Measurements from ENCODE around the gene ABHD14A. TPM values are rescaled to one million over a fixed set of nuclear protein-coding genes. Genes with fewer than 3 reads are reported as not detected.

Gene ABHD14A
- polyA plus RNA-seq, 2 donors: 8.0 to 12.9 TPM

DNA sequence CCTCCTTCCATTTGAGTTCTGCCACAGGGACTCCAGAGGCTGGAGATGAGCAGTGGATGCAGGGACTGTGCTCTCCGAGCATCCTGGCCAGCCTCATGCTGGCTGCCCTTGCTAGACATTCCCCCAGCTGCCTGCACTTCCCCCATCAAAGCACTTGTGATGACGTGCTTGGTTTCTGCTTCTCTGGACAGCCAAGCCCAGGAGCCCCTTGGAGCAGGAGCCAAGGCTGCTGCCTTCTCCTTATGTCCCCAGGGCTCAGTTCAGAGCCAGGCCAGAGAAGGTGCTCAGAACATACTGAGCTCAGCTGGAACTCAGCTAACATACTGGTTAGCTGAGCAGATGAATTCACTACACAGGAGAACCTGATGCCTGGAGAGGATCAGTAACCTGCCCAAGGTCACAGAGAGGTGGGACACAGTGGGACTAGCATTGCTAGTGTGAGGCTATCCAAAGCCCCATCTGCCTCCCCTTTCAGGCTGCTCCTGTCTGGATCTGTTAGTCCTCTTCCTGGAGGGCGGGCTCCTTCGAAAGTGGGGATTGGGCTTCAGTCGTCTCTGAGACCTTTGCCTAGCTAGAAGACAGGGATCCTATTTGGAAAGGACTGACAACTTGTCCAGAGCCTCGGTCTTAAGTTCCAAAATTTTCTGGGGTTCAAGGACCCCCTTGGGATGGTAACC is 11.9 kb upstream of the ABHD14A start:
- H3K36me3 ChIP-seq (ENCODE audit: control insufficient read depth in 2 of 2, insufficient read depth in 2 of 2, low read length in 1 of 2): peaks cover 2 to 13% of the 10 kb centered on the region in 2 donors
- H3K4me1 ChIP-seq (ENCODE audit: control insufficient read depth in 2 of 2, insufficient read depth in 2 of 2, low read length in 1 of 2): peaks cover 5 to 9% of the 10 kb centered on the region in 2 donors
- no peaks in the 10 kb centered on the region for H3K27me3 ChIP-seq (ENCODE audit: control insufficient read depth in 1 of 2, insufficient read depth in 2 of 2, low read length in 2 of 2)
- no peaks in the 10 kb centered on the region for H3K9me3 ChIP-seq (ENCODE audit: control insufficient read depth in 2 of 2, insufficient read depth in 1 of 2, low read depth in 1 of 2, low read length in 1 of 2)
- H3K27ac ChIP-seq (ENCODE audit: low read depth in 2 of 2, low read length in 1 of 2): no peak overlapping the region
- WGBS, 2 donors: 73 to 75% methylated on average over 6 of the region's 6 CpGs
- H3K4me3 ChIP-seq (ENCODE audit: low read depth in 1 of 2, low read length in 2 of 2): no peak overlapping the region

DNA sequence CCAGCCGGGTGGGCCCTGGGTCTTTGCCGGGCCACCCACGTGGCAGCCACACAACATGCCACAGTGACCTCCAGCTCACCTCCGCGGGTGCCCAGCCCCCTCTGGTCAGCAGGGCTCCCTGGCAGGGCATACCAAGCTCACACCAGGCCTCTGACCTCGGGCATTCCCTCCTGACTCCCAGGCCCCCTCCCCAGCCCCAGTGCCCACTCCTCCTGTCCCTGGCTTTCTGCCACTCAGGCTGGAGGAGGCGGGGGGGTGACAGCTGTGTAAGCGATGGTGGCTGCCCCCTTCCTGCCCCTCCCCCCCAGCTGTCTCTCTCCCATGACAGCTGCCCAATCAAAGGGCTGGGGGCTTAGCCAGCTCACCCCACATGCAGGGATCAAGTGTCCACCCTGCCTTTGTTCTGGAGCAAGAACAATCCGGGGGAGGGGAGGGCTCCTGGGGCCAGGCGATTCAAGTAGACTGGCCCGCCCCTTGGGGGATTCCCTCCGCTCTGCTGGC is 10.9 kb upstream of the ABHD14A start:
- no peak overlapping the region for H3K27ac ChIP-seq (ENCODE audit: low read depth in 2 of 2, low read length in 1 of 2)
- peaks cover 5 to 9% of the 10 kb centered on the region in 2 donors for H3K4me1 ChIP-seq (ENCODE audit: control insufficient read depth in 2 of 2, insufficient read depth in 2 of 2, low read length in 1 of 2)
- no peaks in the 10 kb centered on the region for H3K27me3 ChIP-seq (ENCODE audit: control insufficient read depth in 1 of 2, insufficient read depth in 2 of 2, low read length in 2 of 2)
- 69 to 76% methylated on average over 12 of the region's 12 CpGs for WGBS, 2 donors
- peaks cover 2 to 10% of the 10 kb centered on the region in 2 donors for H3K36me3 ChIP-seq (ENCODE audit: control insufficient read depth in 2 of 2, insufficient read depth in 2 of 2, low read length in 1 of 2)
- no peak overlapping the region for H3K4me3 ChIP-seq (ENCODE audit: low read depth in 1 of 2, low read length in 2 of 2)
- H3K9me3 ChIP-seq (ENCODE audit: control insufficient read depth in 2 of 2, insufficient read depth in 1 of 2, low read depth in 1 of 2, low read length in 1 of 2): no peaks in the 10 kb centered on the region

DNA sequence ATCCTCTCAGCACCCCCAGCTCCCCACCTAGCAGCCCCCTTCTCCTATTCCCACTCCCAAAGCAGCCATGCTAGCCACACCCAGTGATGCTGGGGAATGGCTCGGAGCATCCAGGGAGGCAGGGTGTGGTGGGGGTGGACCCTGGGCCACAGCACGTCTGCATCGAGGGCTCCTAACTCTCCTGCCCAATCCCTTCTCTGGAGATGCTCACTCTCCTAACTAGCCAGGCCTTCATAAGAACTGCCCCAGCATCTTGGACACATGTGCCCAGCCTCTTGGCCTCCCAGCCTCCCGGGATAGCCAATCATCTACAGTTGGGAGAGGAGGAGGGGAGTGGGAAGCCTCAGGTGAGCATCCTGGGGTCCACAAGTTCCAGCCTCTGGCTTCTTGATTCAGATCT is 10.3 kb upstream of the ABHD14A start:
- Histone ChIP-seq H3K4me3 (ENCODE audit: low read depth in 1 of 2, low read length in 2 of 2) (no peak overlapping the region), H3K9me3 (ENCODE audit: control insufficient read depth in 2 of 2, insufficient read depth in 1 of 2, low read depth in 1 of 2, low read length in 1 of 2) (no peaks in the 10 kb centered on the region), H3K27ac (ENCODE audit: low read depth in 2 of 2, low read length in 1 of 2) (no peak overlapping the region), H3K36me3 (ENCODE audit: control insufficient read depth in 2 of 2, insufficient read depth in 2 of 2, low read length in 1 of 2) (peaks cover 2 to 10% of the 10 kb centered on the region in 2 donors), H3K27me3 (ENCODE audit: control insufficient read depth in 1 of 2, insufficient read depth in 2 of 2, low read length in 2 of 2) (no peaks in the 10 kb centered on the region), H3K4me1 (ENCODE audit: control insufficient read depth in 2 of 2, insufficient read depth in 2 of 2, low read length in 1 of 2) (peaks cover 5 to 12% of the 10 kb centered on the region in 2 donors)
- WGBS, 2 donors: 75 to 84% methylated on average over 4 of the region's 4 CpGs

DNA sequence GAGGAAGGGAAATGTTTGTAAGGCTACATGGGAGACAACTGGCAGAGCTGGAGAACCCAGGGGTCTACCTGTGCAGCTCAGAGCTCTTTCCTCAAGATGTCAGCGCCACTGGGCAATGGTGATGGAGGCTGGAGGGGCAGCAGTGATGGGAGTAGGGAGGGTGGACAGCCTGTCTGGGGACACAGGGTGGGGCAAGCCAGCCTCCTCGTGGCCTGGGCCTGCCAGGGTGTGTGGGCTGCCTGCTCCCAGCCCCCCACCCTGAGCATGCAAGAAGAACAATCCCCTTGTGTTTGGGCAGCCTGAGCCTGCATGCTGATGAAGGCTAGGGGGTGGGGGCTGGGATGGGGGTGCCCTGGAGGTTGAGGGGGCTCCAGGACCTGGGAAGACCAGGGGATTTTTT is 8.8 kb upstream of the ABHD14A start:
- Histone ChIP-seq H3K36me3 (ENCODE audit: control insufficient read depth in 2 of 2, insufficient read depth in 2 of 2, low read length in 1 of 2) (no peaks in the 10 kb centered on the region), H3K9me3 (ENCODE audit: control insufficient read depth in 2 of 2, insufficient read depth in 1 of 2, low read depth in 1 of 2, low read length in 1 of 2) (no peaks in the 10 kb centered on the region), H3K27ac (ENCODE audit: low read depth in 2 of 2, low read length in 1 of 2) (no peak overlapping the region), H3K4me1 (ENCODE audit: control insufficient read depth in 2 of 2, insufficient read depth in 2 of 2, low read length in 1 of 2) (peaks cover 5 to 15% of the 10 kb centered on the region in 2 donors), H3K4me3 (ENCODE audit: low read depth in 1 of 2, low read length in 2 of 2) (no peak overlapping the region), H3K27me3 (ENCODE audit: control insufficient read depth in 1 of 2, insufficient read depth in 2 of 2, low read length in 2 of 2) (no peaks in the 10 kb centered on the region)
- WGBS, 2 donors: 68 to 70% methylated on average over 2 of the region's 2 CpGs

DNA sequence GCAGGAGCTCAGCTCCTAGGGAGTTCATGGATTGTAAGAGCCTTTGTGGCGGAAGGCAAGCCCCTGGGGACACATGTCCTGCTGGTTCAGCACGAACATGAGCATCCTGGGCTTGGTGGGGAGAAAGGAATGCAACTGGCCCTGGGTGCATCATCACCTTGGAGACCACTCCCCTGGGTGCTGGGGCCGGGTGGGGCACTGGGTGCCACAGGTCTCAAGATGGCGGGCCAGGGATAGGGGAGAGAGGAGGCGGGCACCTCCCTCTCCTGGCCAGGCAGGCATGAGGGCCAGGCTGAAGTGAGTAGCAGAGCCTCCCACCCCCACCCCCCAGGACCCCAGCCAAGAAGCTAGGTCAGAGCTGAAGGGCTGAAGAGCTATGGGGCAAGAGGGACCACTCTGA is 8.4 kb upstream of the ABHD14A start:
- no peaks in the 10 kb centered on the region for H3K27me3 ChIP-seq (ENCODE audit: control insufficient read depth in 1 of 2, insufficient read depth in 2 of 2, low read length in 2 of 2)
- peak overlapping the region; percentile 64 to 77 for H3K4me3 ChIP-seq (ENCODE audit: low read depth in 1 of 2, low read length in 2 of 2)
- H3K36me3 ChIP-seq (ENCODE audit: control insufficient read depth in 2 of 2, insufficient read depth in 2 of 2, low read length in 1 of 2): no peaks in the 10 kb centered on the region
- peak overlapping the region in 1 of 2 donors; percentile 84 for H3K27ac ChIP-seq (ENCODE audit: low read depth in 2 of 2, low read length in 1 of 2)
- WGBS, 2 donors: 58 to 61% methylated on average over 3 to 5 of the region's 5 CpGs
- peaks cover 5 to 15% of the 10 kb centered on the region in 2 donors for H3K4me1 ChIP-seq (ENCODE audit: control insufficient read depth in 2 of 2, insufficient read depth in 2 of 2, low read length in 1 of 2)
- no peaks in the 10 kb centered on the region for H3K9me3 ChIP-seq (ENCODE audit: control insufficient read depth in 2 of 2, insufficient read depth in 1 of 2, low read depth in 1 of 2, low read length in 1 of 2)

DNA sequence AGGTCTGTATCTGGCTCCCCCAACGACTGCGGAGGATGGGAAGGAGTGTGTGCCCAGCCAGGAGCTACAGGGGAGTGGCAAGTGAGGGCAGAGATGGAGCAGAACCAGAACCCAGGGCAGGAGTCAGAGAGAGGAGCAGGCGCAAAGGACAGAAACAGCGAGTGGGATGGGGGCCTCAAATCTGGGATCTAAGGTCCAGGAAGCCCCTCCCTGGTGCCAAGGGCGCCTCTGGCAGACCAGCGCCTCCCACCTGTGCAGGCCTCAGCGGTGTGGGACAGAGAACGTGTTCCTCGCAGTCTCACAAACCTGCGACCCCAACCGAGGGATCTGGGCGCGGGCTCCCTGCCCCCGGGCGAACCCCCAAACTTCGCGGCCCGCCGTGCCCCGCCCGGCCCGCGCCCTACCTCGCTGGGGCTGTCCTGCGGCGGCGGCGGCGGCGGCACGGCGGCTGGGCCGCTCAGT is 7.9 kb upstream of the ABHD14A start:
- Histone ChIP-seq H3K36me3 (ENCODE audit: control insufficient read depth in 2 of 2, insufficient read depth in 2 of 2, low read length in 1 of 2) (no peaks in the 10 kb centered on the region), H3K4me1 (ENCODE audit: control insufficient read depth in 2 of 2, insufficient read depth in 2 of 2, low read length in 1 of 2) (peaks cover 5 to 13% of the 10 kb centered on the region in 2 donors), H3K27me3 (ENCODE audit: control insufficient read depth in 1 of 2, insufficient read depth in 2 of 2, low read length in 2 of 2) (no peaks in the 10 kb centered on the region), H3K27ac (ENCODE audit: low read depth in 2 of 2, low read length in 1 of 2) (peak overlapping the region; percentile 78 to 84), H3K9me3 (ENCODE audit: control insufficient read depth in 2 of 2, insufficient read depth in 1 of 2, low read depth in 1 of 2, low read length in 1 of 2) (no peaks in the 10 kb centered on the region), H3K4me3 (ENCODE audit: low read depth in 1 of 2, low read length in 2 of 2) (peak overlapping the region; percentile 64 to 77)
- WGBS, 2 donors: 4 to 6% methylated on average over 23 to 33 of the region's 33 CpGs

DNA sequence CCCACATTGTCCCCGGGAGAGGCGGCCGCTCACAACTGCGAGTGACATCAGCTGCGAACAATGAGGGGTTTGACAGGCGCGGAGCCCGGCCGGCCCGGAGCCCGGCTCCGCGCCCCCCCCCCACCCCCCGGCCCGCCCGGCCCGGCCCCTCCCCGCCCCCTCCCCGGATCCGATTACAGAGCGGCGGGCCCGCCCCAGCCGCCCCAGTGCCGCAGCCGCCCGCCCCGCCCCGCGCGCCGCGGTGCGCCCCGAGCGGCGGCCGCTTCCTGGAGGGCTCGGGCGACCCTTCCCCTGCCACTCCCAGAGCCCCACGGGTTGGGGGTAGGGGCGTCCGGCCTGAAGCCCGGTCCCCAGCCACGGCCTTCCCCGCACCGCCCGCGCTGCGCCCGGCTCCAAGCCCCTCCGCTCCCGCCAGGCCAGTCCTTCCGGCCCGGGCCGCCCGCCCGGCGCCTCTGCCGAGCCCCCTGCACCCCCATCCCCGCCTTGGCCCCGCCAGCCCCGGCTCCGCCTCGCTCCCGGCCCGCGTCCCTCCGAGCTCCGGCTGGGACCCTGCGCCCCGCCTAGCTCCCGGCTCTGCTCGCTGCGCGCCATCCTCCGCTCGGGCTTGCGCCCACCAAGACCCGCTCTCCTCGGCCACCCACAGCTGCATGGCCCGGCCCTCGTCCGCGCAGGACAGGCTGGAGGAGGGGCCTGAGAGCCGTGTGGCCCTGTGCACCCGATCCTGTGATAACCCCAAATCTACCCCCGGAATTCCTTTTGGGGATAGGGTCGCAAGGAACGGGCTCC is 7.3 kb upstream of the ABHD14A start, which contains the start of gene PCBP4:
PCBP4 (minus strand) TSS at position 71 of the 786 bp plus-strand sequence. CDS start 6,214 bp downstream, outside the sequence.
- no peaks in the 10 kb centered on the region for H3K36me3 ChIP-seq (ENCODE audit: control insufficient read depth in 2 of 2, insufficient read depth in 2 of 2, low read length in 1 of 2)
- H3K27ac ChIP-seq (ENCODE audit: low read depth in 2 of 2, low read length in 1 of 2): peak within 1 kb of the TSS; percentile 78 to 89
- peak within 1 kb of the TSS; percentile 65 to 77 for H3K4me3 ChIP-seq (ENCODE audit: low read depth in 1 of 2, low read length in 2 of 2)
- H3K9me3 ChIP-seq (ENCODE audit: control insufficient read depth in 2 of 2, insufficient read depth in 1 of 2, low read depth in 1 of 2, low read length in 1 of 2): no peaks in the 10 kb centered on the region
- peaks cover 5 to 13% of the 10 kb centered on the region in 2 donors for H3K4me1 ChIP-seq (ENCODE audit: control insufficient read depth in 2 of 2, insufficient read depth in 2 of 2, low read length in 1 of 2)
- no peaks in the 10 kb centered on the region for H3K27me3 ChIP-seq (ENCODE audit: control insufficient read depth in 1 of 2, insufficient read depth in 2 of 2, low read length in 2 of 2)
- 1% methylated on average over 47 to 89 of the region's 90 CpGs for WGBS, 2 donors

DNA sequence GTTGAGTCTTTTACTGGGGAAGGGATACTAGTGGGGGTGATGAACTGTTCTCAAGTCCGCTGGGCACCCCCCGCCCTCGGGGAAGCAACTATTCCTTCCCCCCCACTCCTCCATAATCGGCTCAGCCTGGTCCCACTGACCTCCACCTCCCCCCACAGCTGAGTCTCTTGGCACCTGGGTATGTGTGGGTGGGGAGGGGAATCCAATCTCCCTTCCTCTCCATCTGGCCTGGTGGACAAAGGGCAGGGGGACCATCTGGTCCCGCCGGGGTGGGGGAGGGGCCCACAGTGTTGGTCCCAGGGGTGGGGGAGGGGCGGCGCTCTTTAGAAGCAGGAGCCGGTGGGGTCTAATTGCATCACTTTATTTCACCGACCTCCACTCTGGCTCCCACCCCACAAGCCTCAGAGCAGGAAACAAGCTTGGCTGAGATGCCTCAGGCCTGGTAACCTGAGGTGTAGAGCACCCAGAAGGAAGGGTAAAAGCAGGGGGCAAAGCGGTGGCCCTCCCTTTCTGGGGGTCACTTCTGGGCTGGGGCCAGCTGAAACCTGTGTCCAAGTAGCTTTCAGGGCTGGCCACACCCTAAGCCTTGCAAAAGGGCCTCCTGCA is 6.6 kb upstream of the ABHD14A start:
- Histone ChIP-seq H3K9me3 (ENCODE audit: control insufficient read depth in 2 of 2, insufficient read depth in 1 of 2, low read depth in 1 of 2, low read length in 1 of 2) (no peaks in the 10 kb centered on the region), H3K4me1 (ENCODE audit: control insufficient read depth in 2 of 2, insufficient read depth in 2 of 2, low read length in 1 of 2) (peaks cover 5 to 13% of the 10 kb centered on the region in 2 donors), H3K27ac (ENCODE audit: low read depth in 2 of 2, low read length in 1 of 2) (peak overlapping the region; percentile 78 to 89), H3K27me3 (ENCODE audit: control insufficient read depth in 1 of 2, insufficient read depth in 2 of 2, low read length in 2 of 2) (no peaks in the 10 kb centered on the region), H3K4me3 (ENCODE audit: low read depth in 1 of 2, low read length in 2 of 2) (peak overlapping the region; percentile 65 to 77), H3K36me3 (ENCODE audit: control insufficient read depth in 2 of 2, insufficient read depth in 2 of 2, low read length in 1 of 2) (no peaks in the 10 kb centered on the region)
- WGBS, 2 donors: 13 to 21% methylated on average over 8 to 10 of the region's 11 CpGs

DNA sequence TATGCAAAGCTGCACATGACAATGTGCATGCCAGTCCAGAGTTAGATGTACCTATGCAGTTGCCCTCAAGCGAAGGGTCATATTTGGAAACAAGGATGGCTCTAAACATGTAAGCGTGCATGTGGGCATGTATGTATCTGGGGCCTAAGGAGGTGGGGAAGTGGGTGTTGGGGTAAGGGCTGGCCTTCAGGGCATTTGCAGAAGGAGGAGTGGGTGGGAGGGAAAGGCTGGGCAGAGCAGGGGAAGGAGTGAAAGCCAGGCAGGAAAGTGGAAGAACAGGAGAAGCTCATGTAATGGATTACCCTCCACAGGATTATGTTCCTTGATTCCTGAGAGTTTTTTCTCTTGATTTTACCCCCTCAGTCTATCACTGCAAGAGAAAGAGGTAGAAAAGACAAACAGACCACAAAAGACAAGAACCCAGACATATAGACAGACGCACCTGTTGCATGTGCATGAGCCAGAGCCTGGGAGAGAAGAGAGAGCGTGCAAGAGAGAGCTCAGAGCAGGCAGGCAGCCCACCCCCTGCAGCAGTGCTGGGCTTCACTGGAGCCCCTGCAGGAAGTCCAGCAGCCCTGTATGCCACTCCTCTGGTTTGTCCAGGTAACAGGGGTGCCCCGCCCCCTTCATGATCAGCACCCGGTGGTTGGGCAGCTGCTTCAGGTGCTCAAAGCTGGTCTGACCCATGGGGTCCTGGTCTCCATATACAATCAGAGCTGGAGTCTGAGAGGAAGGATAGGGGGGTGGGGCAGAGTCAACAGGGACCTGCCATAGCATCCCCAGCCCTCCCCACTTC is 5.8 kb upstream of the ABHD14A start:
- H3K27ac ChIP-seq (ENCODE audit: low read depth in 2 of 2, low read length in 1 of 2): no peak overlapping the region
- WGBS, 2 donors: 85 to 86% methylated on average over 6 of the region's 6 CpGs

More for the DNA sequence above, 5.8 kb upstream of the ABHD14A start:
- Histone ChIP-seq H3K27me3 (ENCODE audit: control insufficient read depth in 1 of 2, insufficient read depth in 2 of 2, low read length in 2 of 2) (no peaks in the 10 kb centered on the region), H3K36me3 (ENCODE audit: control insufficient read depth in 2 of 2, insufficient read depth in 2 of 2, low read length in 1 of 2) (no peaks in the 10 kb centered on the region), H3K4me3 (ENCODE audit: low read depth in 1 of 2, low read length in 2 of 2) (no peak overlapping the region), H3K9me3 (ENCODE audit: control insufficient read depth in 2 of 2, insufficient read depth in 1 of 2, low read depth in 1 of 2, low read length in 1 of 2) (no peaks in the 10 kb centered on the region), H3K4me1 (ENCODE audit: control insufficient read depth in 2 of 2, insufficient read depth in 2 of 2, low read length in 1 of 2) (peaks cover 5 to 14% of the 10 kb centered on the region in 2 donors)

Data from esophagus (tissue), 2 donors.